ENCODE measurements around the gene PRKCA.

PRKCA gene

DNA sequence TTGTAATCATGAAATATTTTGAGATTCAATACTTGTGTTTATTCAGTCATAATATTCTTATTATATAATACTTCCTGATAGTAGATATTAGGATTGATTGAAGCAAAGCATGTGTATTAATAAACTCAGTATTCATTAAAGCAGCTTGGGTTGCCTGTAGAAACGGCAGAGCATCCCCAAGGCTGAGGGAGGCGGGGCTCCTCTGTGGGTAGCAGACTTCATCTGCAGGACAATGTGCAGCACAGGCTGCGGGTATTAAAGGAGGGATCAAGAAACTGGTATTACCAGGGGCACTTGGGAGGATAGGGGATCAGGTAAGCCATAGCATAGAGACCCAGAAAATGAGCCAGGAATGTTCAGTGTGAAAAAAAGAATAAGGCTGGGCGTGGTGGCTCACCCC is 213.6 kb downstream of the PRKCA start:
- TF ChIP-seq TCF12 (IDR thresholded peaks at IDR 0.05; ENCODE audit: low read depth) (no peak), EP300 (IDR thresholded peaks at IDR 0.05; ENCODE audit: borderline replicate concordance) (no peak), NFIC (IDR thresholded peaks at IDR 0.05) (no peak), RAD21 (IDR thresholded peaks at IDR 0.05; ENCODE audit: low read depth) (no peak), ZBTB7A (IDR thresholded peaks at IDR 0.05; ENCODE audit: low read depth) (no peak), TEAD4 (IDR thresholded peaks at IDR 0.05) (no peak), FOXM1 (IDR thresholded peaks at IDR 0.05; ENCODE audit: borderline replicate concordance, low read depth) (no peak), TAF1 (IDR thresholded peaks at IDR 0.05; ENCODE audit: low read depth) (no peak), YY1 (IDR thresholded peaks at IDR 0.05; ENCODE audit: low read depth) (no peak), EGR1 (IDR thresholded peaks at IDR 0.05) (no peak)
- TF ChIP-seq, protein P1, sequence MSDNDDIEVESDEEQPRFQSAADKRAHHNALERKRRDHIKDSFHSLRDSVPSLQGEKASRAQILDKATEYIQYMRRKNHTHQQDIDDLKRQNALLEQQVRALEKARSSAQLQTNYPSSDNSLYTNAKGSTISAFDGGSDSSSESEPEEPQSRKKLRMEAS (IDR thresholded peaks at IDR 0.05): no peak
- TF ChIP-seq, protein P2, sequence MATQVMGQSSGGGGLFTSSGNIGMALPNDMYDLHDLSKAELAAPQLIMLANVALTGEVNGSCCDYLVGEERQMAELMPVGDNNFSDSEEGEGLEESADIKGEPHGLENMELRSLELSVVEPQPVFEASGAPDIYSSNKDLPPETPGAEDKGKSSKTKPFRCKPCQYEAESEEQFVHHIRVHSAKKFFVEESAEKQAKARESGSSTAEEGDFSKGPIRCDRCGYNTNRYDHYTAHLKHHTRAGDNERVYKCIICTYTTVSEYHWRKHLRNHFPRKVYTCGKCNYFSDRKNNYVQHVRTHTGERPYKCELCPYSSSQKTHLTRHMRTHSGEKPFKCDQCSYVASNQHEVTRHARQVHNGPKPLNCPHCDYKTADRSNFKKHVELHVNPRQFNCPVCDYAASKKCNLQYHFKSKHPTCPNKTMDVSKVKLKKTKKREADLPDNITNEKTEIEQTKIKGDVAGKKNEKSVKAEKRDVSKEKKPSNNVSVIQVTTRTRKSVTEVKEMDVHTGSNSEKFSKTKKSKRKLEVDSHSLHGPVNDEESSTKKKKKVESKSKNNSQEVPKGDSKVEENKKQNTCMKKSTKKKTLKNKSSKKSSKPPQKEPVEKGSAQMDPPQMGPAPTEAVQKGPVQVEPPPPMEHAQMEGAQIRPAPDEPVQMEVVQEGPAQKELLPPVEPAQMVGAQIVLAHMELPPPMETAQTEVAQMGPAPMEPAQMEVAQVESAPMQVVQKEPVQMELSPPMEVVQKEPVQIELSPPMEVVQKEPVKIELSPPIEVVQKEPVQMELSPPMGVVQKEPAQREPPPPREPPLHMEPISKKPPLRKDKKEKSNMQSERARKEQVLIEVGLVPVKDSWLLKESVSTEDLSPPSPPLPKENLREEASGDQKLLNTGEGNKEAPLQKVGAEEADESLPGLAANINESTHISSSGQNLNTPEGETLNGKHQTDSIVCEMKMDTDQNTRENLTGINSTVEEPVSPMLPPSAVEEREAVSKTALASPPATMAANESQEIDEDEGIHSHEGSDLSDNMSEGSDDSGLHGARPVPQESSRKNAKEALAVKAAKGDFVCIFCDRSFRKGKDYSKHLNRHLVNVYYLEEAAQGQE (IDR thresholded peaks at IDR 0.05; ENCODE audit: low read depth): no peak

DNA sequence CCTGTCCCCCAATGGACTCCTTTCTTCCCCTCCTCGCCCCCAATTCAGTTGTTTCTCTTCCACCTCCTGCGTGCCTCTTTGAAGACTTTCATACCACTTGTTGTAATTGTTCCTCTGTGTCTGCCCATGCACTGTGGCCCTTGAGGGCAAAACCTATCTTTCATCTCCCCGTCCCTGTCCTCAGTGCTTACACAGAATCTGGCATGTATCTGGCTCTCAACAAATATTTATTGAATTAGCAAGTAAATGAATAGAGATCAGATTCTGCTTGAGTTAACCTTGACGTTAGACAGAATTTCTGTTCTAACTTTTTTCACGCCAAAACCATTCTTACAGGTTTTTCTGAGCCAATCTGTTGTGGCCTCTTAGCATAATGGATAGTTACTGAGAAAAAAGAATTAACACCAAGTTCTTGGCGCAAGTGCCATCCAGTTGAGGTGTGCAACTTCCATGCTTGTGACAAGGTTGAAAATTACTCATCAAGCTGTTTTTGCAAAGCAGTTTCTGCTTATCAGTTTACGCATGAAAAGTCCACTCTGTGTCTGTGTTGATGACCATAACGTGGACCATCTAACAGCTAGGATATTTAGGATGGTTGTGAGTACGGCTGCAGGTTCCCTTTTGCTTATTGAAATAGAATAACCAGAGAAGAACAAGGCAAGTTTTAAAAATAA is 215.1 kb downstream of the PRKCA start:
- TF ChIP-seq RAD21 (IDR thresholded peaks at IDR 0.05; ENCODE audit: low read depth) (no peak), NFIC (IDR thresholded peaks at IDR 0.05) (no peak), FOXM1 (IDR thresholded peaks at IDR 0.05; ENCODE audit: borderline replicate concordance, low read depth) (no peak), CREB1 (IDR thresholded peaks at IDR 0.05; ENCODE audit: low read depth) (no peak), YY1 (IDR thresholded peaks at IDR 0.05; ENCODE audit: low read depth) (no peak), TEAD4 (IDR thresholded peaks at IDR 0.05) (no peak), CEBPB (IDR thresholded peaks at IDR 0.05) (no peak)
- TF ChIP-seq, protein P3, sequence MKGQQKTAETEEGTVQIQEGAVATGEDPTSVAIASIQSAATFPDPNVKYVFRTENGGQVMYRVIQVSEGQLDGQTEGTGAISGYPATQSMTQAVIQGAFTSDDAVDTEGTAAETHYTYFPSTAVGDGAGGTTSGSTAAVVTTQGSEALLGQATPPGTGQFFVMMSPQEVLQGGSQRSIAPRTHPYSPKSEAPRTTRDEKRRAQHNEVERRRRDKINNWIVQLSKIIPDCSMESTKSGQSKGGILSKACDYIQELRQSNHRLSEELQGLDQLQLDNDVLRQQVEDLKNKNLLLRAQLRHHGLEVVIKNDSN (IDR thresholded peaks at IDR 0.05): no peak
- TF ChIP-seq, protein P2 (IDR thresholded peaks at IDR 0.05; ENCODE audit: low read depth): no peak

DNA sequence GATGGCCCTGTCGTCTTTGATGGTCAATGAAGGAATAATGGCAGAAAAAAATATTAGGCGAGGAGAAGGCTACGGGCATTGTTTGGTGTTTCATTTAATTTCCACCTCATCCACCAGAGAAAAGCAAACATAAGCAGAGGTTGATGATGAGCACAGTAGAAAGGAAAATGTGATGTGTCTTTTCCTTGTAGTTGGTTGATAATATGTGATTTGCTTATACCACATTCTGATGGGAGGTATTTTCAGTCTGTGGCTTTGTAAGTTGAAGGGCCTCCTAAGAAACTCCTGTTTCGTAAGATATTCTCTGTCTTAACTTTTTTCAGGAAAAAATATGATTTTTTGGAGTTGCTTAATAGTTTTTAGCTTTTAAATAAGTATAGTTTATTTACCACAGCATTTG is 215.7 kb downstream of the PRKCA start:
- no peak for TF ChIP-seq CEBPB (IDR thresholded peaks at IDR 0.05)
- no peak for TF ChIP-seq ZBTB7A (IDR thresholded peaks at IDR 0.05; ENCODE audit: low read depth)
- no peak for TF ChIP-seq YY1 (IDR thresholded peaks at IDR 0.05; ENCODE audit: low read depth)
- TF ChIP-seq, protein P1 (IDR thresholded peaks at IDR 0.05): no peak
- no peak for TF ChIP-seq TAF1 (IDR thresholded peaks at IDR 0.05; ENCODE audit: low read depth)
- TF ChIP-seq TEAD4 (IDR thresholded peaks at IDR 0.05): no peak
- no peak for TF ChIP-seq CREB1 (IDR thresholded peaks at IDR 0.05; ENCODE audit: low read depth)
- no peak for TF ChIP-seq RAD21 (IDR thresholded peaks at IDR 0.05; ENCODE audit: low read depth)
- no peak for TF ChIP-seq EGR1 (IDR thresholded peaks at IDR 0.05)
- no peak for TF ChIP-seq EP300 (IDR thresholded peaks at IDR 0.05; ENCODE audit: borderline replicate concordance)
- TF ChIP-seq TCF12 (IDR thresholded peaks at IDR 0.05; ENCODE audit: low read depth): no peak
- TF ChIP-seq, protein P2 (IDR thresholded peaks at IDR 0.05; ENCODE audit: low read depth): no peak
- TF ChIP-seq NFIC (IDR thresholded peaks at IDR 0.05): no peak
- no peak for TF ChIP-seq FOXM1 (IDR thresholded peaks at IDR 0.05; ENCODE audit: borderline replicate concordance, low read depth)
- TF ChIP-seq, protein P3 (IDR thresholded peaks at IDR 0.05): no peak

DNA sequence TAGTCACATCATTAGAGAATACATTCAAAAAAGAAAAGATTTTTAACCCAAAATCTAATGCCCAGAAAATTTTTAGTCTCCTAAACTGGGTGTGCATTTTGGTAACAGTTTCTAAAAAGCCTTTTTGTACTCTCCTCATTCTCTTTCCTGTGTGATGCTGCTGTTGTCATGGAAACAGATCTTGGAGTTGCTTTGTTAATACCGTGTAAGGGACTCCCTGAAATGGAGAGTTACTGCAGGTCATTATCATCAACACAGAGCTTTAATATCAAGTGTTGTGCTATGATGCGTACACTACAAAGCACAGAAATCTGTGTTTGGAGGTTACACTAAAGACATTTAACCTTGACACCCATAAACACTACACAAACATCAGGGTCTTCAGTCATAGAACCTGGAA is 216.3 kb downstream of the PRKCA start:
- TF ChIP-seq RAD21 (IDR thresholded peaks at IDR 0.05; ENCODE audit: low read depth) (no peak), YY1 (IDR thresholded peaks at IDR 0.05; ENCODE audit: low read depth) (no peak), NFIC (IDR thresholded peaks at IDR 0.05) (no peak), CREB1 (IDR thresholded peaks at IDR 0.05; ENCODE audit: low read depth) (no peak), TEAD4 (IDR thresholded peaks at IDR 0.05) (no peak), TCF12 (IDR thresholded peaks at IDR 0.05; ENCODE audit: low read depth) (no peak), ZBTB7A (IDR thresholded peaks at IDR 0.05; ENCODE audit: low read depth) (no peak), EGR1 (IDR thresholded peaks at IDR 0.05) (no peak), EP300 (IDR thresholded peaks at IDR 0.05; ENCODE audit: borderline replicate concordance) (no peak), TAF1 (IDR thresholded peaks at IDR 0.05; ENCODE audit: low read depth) (no peak), FOXM1 (IDR thresholded peaks at IDR 0.05; ENCODE audit: borderline replicate concordance, low read depth) (no peak), CEBPB (IDR thresholded peaks at IDR 0.05) (no peak)
- TF ChIP-seq, protein P1 (IDR thresholded peaks at IDR 0.05): no peak
- TF ChIP-seq, protein P3 (IDR thresholded peaks at IDR 0.05): no peak
- TF ChIP-seq, protein P2 (IDR thresholded peaks at IDR 0.05; ENCODE audit: low read depth): no peak
